ENCODE results near the gene ACVR1. TPM values are rescaled to one million over a fixed set of nuclear protein-coding genes. Genes with fewer than 3 reads are reported as not detected.
"Not testable (repeated sequence)": the region's sequence is repeated elsewhere in the genome, so short reads cannot be mapped to it uniquely, and the experiment has no call there.

Gene ACVR1
- total RNA-seq, 1 donor from 2014 or later: 14.3 TPM

DNA sequence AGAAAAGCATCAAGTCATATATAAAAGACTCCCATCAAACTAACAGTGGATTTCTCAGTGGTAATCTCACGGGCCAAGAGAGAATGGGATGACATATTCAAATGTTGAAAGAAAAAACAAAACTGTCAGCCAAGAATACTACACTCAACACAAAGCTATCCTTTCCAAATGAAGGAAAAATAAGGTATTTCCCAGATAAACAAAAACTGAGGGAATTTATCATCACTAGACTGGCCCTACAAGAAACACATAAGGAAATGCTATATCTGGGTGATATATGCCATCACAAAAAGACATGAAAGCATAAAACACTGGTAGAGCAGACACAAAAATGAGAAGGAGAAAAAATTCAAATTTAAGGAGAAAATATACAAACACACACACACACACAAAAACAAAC, 118.6 kb downstream of the ACVR1 start:
- no peaks in the 10 kb centered on the region for H3K27me3 Mint-ChIP-seq
- H3K4me1 Mint-ChIP-seq (ENCODE audit: unreplicated experiment): no peaks in the 10 kb centered on the region
- peaks cover 12% of the 10 kb centered on the region for H3K9me3 Mint-ChIP-seq
- TF ChIP-seq, protein P1, sequence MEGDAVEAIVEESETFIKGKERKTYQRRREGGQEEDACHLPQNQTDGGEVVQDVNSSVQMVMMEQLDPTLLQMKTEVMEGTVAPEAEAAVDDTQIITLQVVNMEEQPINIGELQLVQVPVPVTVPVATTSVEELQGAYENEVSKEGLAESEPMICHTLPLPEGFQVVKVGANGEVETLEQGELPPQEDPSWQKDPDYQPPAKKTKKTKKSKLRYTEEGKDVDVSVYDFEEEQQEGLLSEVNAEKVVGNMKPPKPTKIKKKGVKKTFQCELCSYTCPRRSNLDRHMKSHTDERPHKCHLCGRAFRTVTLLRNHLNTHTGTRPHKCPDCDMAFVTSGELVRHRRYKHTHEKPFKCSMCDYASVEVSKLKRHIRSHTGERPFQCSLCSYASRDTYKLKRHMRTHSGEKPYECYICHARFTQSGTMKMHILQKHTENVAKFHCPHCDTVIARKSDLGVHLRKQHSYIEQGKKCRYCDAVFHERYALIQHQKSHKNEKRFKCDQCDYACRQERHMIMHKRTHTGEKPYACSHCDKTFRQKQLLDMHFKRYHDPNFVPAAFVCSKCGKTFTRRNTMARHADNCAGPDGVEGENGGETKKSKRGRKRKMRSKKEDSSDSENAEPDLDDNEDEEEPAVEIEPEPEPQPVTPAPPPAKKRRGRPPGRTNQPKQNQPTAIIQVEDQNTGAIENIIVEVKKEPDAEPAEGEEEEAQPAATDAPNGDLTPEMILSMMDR (conservative IDR thresholded peaks at IDR 0.05): no peak
- H3K36me3 Mint-ChIP-seq: peaks cover 70% of the 10 kb centered on the region
- no peak overlapping the region for H3K4me3 Mint-ChIP-seq
- H3K27ac Mint-ChIP-seq: no peak overlapping the region
- no peak for DNase-seq (ENCODE audit: extremely low spot score, unreplicated experiment)

DNA sequence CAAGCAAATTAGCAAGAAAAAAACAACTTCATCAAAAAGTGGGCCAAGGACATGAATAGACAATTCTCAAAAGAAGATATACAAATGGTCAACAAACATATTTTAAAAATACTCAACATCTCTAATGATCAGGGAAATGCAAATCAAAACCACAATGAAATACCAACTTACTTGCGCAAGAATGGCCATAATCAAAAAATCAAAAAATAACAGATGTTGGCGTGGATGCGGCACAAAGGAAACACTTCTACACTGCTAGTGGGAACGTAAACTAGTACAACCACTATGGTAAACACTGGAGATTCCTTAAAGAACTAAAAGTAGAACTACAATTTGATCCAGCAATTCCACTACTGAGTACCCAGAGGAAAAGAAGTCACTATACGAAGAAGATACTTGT, 119.7 kb downstream of the ACVR1 start:
- not testable (repeated sequence) for H3K27me3 Mint-ChIP-seq; H3K4me1 Mint-ChIP-seq (ENCODE audit: unreplicated experiment); H3K4me3 Mint-ChIP-seq; DNase-seq (ENCODE audit: extremely low spot score, unreplicated experiment); H3K27ac Mint-ChIP-seq
- peaks cover 72% of the 10 kb centered on the region for H3K36me3 Mint-ChIP-seq
- peaks cover 12% of the 10 kb centered on the region for H3K9me3 Mint-ChIP-seq

DNA sequence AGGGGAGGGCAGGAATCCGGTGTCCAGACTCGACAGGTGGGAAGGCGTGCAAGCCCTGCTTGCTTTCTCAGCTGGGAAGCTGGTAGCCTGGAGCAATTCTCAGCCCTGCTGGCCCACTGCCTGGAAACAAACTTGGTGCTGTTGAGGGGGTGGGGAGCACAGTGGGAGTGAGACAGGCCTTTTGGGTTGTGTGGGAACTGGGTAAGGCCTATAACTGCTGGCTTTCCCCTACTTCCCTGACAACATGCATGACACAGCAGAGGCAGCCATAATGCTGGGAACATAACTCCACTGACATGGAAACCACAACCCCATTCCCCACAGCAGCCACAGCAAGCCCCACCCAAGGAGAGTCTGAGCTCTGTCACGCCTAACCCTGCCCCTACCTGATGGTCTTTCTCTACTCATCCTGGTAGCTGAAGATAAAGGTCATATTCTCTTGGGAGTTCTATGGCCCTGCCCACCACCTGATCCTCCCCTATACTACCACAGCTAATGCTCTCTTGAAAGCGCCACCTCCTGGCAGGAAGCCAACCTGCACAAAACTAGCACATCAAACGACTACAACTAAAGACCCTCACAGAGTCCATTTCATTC, 124.6 kb downstream of the ACVR1 start:
- DNase-seq (ENCODE audit: extremely low spot score, unreplicated experiment): no peak
- peaks cover 54% of the 10 kb centered on the region for H3K36me3 Mint-ChIP-seq
- no peak overlapping the region for H3K27ac Mint-ChIP-seq
- no peaks in the 10 kb centered on the region for H3K27me3 Mint-ChIP-seq
- H3K4me1 Mint-ChIP-seq (ENCODE audit: unreplicated experiment): peaks cover 9% of the 10 kb centered on the region
- TF ChIP-seq, protein P1 (conservative IDR thresholded peaks at IDR 0.05): peak; percentile 46
- H3K4me3 Mint-ChIP-seq: no peak overlapping the region
- H3K9me3 Mint-ChIP-seq: no peaks in the 10 kb centered on the region

DNA sequence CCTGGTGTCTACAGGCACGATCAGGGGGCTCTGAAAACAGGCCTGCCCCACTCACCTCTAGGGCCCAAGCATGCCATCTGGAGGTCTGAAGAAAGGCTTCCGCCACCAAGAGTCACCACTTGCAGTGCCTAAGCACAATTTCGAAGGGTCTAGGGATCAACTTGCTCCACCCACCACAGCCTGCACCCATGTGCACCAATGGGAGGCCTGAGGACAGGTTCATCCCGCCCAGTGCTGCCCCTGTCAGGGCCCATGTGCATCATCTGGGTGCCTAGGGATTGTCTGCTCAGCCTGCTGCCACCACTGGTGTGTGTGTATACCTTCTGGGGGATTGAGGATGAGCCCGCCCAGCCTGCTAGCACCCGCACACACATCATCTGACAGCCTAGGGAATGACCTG, 126.4 kb downstream of the ACVR1 start:
- Mint-ChIP-seq H3K36me3 (peaks cover 35% of the 10 kb centered on the region), H3K27me3 (no peaks in the 10 kb centered on the region), H3K4me3 (no peak overlapping the region), H3K27ac (no peak overlapping the region), H3K9me3 (no peaks in the 10 kb centered on the region), H3K4me1 (ENCODE audit: unreplicated experiment) (peaks cover 16% of the 10 kb centered on the region)
- TF ChIP-seq, protein P1 (conservative IDR thresholded peaks at IDR 0.05): no peak
- no peak for DNase-seq (ENCODE audit: extremely low spot score, unreplicated experiment)

DNA sequence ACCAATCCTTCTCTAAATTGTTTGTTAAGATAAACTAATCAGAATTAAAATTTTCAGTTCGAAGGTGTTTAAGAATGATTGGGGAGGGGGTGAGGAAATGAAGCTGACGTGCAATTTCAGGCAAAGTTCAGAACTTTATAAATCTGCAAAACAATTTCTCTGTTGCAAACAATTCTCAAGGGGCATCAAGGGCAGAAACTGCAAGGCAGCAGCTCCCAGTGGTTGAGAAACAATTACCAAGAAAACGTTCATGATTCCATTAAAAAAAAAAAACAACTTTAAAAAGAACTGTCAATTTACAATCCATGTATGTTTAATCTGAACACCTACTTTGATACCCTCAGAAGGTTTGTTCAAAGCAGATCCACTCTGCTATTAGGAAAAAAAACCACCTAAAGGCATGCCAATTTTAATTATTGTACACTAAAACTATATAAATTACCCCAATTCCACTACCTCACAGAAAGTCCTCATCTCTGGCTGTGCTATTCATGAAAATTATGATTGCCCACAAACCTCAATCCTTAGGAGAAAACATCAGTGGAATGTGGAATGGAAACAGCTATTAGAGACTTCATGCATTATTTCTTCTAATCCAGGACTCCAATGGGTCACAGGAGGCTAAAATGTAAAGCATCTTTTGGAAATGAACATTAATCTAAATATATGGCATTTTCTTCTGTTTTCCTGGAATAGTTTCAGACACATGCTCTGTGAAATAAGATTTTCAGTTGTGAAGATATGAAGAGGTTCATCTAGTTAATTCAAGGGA, 127.6 kb downstream of the ACVR1 start:
- H3K9me3 Mint-ChIP-seq: no peaks in the 10 kb centered on the region
- H3K27ac Mint-ChIP-seq: no peak overlapping the region

More for the DNA sequence above, 127.6 kb downstream of the ACVR1 start:
- peaks cover 16% of the 10 kb centered on the region for H3K4me1 Mint-ChIP-seq (ENCODE audit: unreplicated experiment)
- TF ChIP-seq, protein P1 (conservative IDR thresholded peaks at IDR 0.05): no peak
- H3K36me3 Mint-ChIP-seq: peaks cover 26% of the 10 kb centered on the region
- no peak for DNase-seq (ENCODE audit: extremely low spot score, unreplicated experiment)
- no peak overlapping the region for H3K4me3 Mint-ChIP-seq
- no peaks in the 10 kb centered on the region for H3K27me3 Mint-ChIP-seq

Data from type B pancreatic cell (in vitro differentiated cells).